ENCODE data around the gene DPT.

The DPT gene

GRCh38 chr1:168734946-168735345, 5.9 kb upstream of the DPT start:
- DNase-seq = no peak

GRCh38 chr1:168734271-168734670, 5.3 kb upstream of the DPT start:
- DNase-seq = no peak

- DNase-seq = no peak
These were observed 4.2 kb upstream of the DPT start for GRCh38 chr1:168733241-168733640.

- DNase-seq = no peak
These were observed 3.7 kb upstream of the DPT start for GRCh38 chr1:168732736-168733135.

- DNase-seq = no peak
These were observed 2.4 kb upstream of the DPT start for GRCh38 chr1:168731244-168731953.

GRCh38 chr1:168729405-168729802, 398 bp upstream of the DPT start:
- no peak for DNase-seq

GRCh38 chr1:168726719-168727118, 2.3 kb downstream of the DPT start:
- no peak for DNase-seq

GRCh38 chr1:168726281-168726680, 2.7 kb downstream of the DPT start:
- no peak for DNase-seq

- no peak for DNase-seq
These were observed 3.2 kb downstream of the DPT start for GRCh38 chr1:168725831-168726230.

- no peak for DNase-seq
These were observed 3.9 kb downstream of the DPT start for GRCh38 chr1:168725060-168725459.

- no peak for DNase-seq
These were observed 6.0 kb downstream of the DPT start for GRCh38 chr1:168723000-168723399.

- no peak for DNase-seq
These were observed 8.2 kb downstream of the DPT start for GRCh38 chr1:168720839-168721238.

GRCh38 chr1:168719306-168720111, 9.5 kb downstream of the DPT start:
- no peak for DNase-seq

- no peak for DNase-seq
These were observed 10.8 kb downstream of the DPT start for GRCh38 chr1:168717906-168718891.

GRCh38 chr1:168714012-168714411, 15.0 kb downstream of the DPT start:
- DNase-seq = no peak

GRCh38 chr1:168709405-168710363, 19.3 kb downstream of the DPT start:
- DNase-seq = no peak

- no peak for DNase-seq
These were observed 20.2 kb downstream of the DPT start for GRCh38 chr1:168708698-168709404.

GRCh38 chr1:168706391-168706992, 22.5 kb downstream of the DPT start:
- no peak for DNase-seq

GRCh38 chr1:168700575-168701268, 28.3 kb downstream of the DPT start:
- DNase-seq = no peak

GRCh38 chr1:168698453-168698852, 30.6 kb downstream of the DPT start:
- DNase-seq = no peak
